ENCODE data around the gene AAK1. TPM values are rescaled to one million over a fixed set of nuclear protein-coding genes. Genes with fewer than 3 reads are reported as not detected.
A peak's percentile ranks its signal among the peaks of the same experiment; 100 is the strongest.

The AAK1 gene
- total and polyA plus RNA-seq, 2 of the 13 experiments (the other 11 are each of a cell fraction or from before 2014, with no cell fraction given) = 9.8 to 10.3 TPM

GRCh38 chr2:69544951-69545350, 98.6 kb downstream of the AAK1 start:
- H3K27ac ChIP-seq (ENCODE audit: extremely low read length, insufficient read depth, low read length) = no peak overlapping the region
- WGBS (ENCODE audit: low lambda C conversion rate) = 98% methylated on average over 1 of the region's 1 CpG
- no peaks in the 10 kb centered on the region for H4K20me1 ChIP-seq (ENCODE audit: insufficient read depth, low read length)
- CTCF ChIA-PET (ENCODE audit: low intra/inter-chr PET ratio, low total read pairs) = no interaction called here
- intact Hi-C loops (cut with micrococcal nuclease; ENCODE audit: unreplicated experiment) = no loop called here
- DNase-seq (ENCODE audit: low spot score) (no peak), FAIRE-seq (no peak), ATAC-seq (no peak)
- no peak overlapping the region for H3K9ac ChIP-seq (ENCODE audit: insufficient read depth, low read depth, low read length)
- no TSS peak for BruUV-seq (replicated peaks)
- peaks cover 0 to 9% of the 10 kb centered on the region in 2 experiments; a peak in 2 of 5 replicates for H3K36me3 ChIP-seq (replicated peaks in 1 of 2; ENCODE audit: control insufficient read depth in 1 of 2, insufficient read depth in 2 of 2, low read length in 2 of 2)
- H3K4me3 ChIP-seq (replicated peaks in 1 of 3; ENCODE audit: insufficient read depth in 1 of 3, low read depth in 2 of 3, low read length in 3 of 3) = no peak overlapping the region
- no peak overlapping the region for H2AFZ ChIP-seq (ENCODE audit: low read length)
- H3K4me2 ChIP-seq (ENCODE audit: low read depth, low read length) = no peak overlapping the region
- no peaks in the 10 kb centered on the region for H3K4me1 ChIP-seq (ENCODE audit: insufficient read depth, low read length)
- POLR2A ChIA-PET = no interaction called here
- no peaks in the 10 kb centered on the region for H3K27me3 ChIP-seq (ENCODE audit: control insufficient read depth in 1 of 2, insufficient read depth in 2 of 2, low read length in 2 of 2)
- H3K79me2 ChIP-seq (ENCODE audit: insufficient read depth, low read length) = no peaks in the 10 kb centered on the region
- peaks cover 8% of the 10 kb centered on the region; the same call in 1 of the 2 replicates for H3K9me3 ChIP-seq (ENCODE audit: low read length)
- no peak for TF ChIP-seq SRSF4 (IDR thresholded peaks at IDR 0.05; ENCODE audit: low read depth, low read length, poor library complexity, severe bottlenecking)
- in situ Hi-C loops (cut with HindIII; ENCODE audit: extremely low pct_ligation_motif_present, low pct_unique_long_range_greater_than_20kb) = no loop called here

- ChIA-PET POLR2A (interaction anchor here (1.3 kb wide), 1 partner anchor 102 kb away, joined by 6 read pairs; the partner anchor contains the start of gene NFU1), CTCF (ENCODE audit: low intra/inter-chr PET ratio, low total read pairs) (no interaction called here)
- Histone ChIP-seq H3K79me2 (ENCODE audit: insufficient read depth, low read length) (no peaks in the 10 kb centered on the region), H2AFZ (ENCODE audit: low read length) (no peak overlapping the region), H3K4me1 (ENCODE audit: insufficient read depth, low read length) (peaks cover 21% of the 10 kb centered on the region), H3K27ac (ENCODE audit: extremely low read length, insufficient read depth, low read length) (peak overlapping the region; percentile 69), H3K9me3 (ENCODE audit: low read length) (no peaks in the 10 kb centered on the region), H3K36me3 (replicated peaks in 1 of 2; ENCODE audit: control insufficient read depth in 1 of 2, insufficient read depth in 2 of 2, low read length in 2 of 2) (peaks cover 2 to 9% of the 10 kb centered on the region in 2 experiments; a peak in 4 of 5 replicates), H3K27me3 (ENCODE audit: control insufficient read depth in 1 of 2, insufficient read depth in 2 of 2, low read length in 2 of 2) (no peaks in the 10 kb centered on the region), H3K4me2 (ENCODE audit: low read depth, low read length) (peak overlapping the region; percentile 78), H3K4me3 (replicated peaks in 1 of 3; ENCODE audit: insufficient read depth in 1 of 3, low read depth in 2 of 3, low read length in 3 of 3) (no peak overlapping the region), H3K9ac (ENCODE audit: insufficient read depth, low read depth, low read length) (no peak overlapping the region), H4K20me1 (ENCODE audit: insufficient read depth, low read length) (no peaks in the 10 kb centered on the region)
- no peak for DNase-seq (ENCODE audit: low spot score)
- peak; percentile 82 for ATAC-seq
- FAIRE-seq = no peak
- no TSS peak for BruUV-seq (replicated peaks)
- in situ Hi-C loops (cut with HindIII; ENCODE audit: extremely low pct_ligation_motif_present, low pct_unique_long_range_greater_than_20kb) (no loop called here), intact Hi-C loops (cut with micrococcal nuclease; ENCODE audit: unreplicated experiment) (no loop called here)
- TF ChIP-seq FOXC1 (CRISPR knock-in tag; IDR thresholded peaks at IDR 0.05; ENCODE audit: borderline replicate concordance) = no peak
- TF ChIP-seq KAT2B (IDR thresholded peaks at IDR 0.05; ENCODE audit: borderline replicate concordance, low read depth, low read length) = no peak
- TF ChIP-seq TBX2 (CRISPR knock-in tag; IDR thresholded peaks at IDR 0.05; ENCODE audit: borderline replicate concordance) = peak; percentile 5; the same call in 1 of the 2 replicates
- peak in 1 of 2 experiments; percentile 2; a peak in 1 of 4 replicates for TF ChIP-seq HMGXB4 (CRISPR knock-in tag; IDR thresholded peaks at IDR 0.05; ENCODE audit: borderline replicate concordance in 1 of 2, low read depth in 1 of 2)
- TF ChIP-seq ZSCAN22 (CRISPR knock-in tag; IDR thresholded peaks at IDR 0.05) = no peak
- TF ChIP-seq SP140L (CRISPR knock-in tag; IDR thresholded peaks at IDR 0.05; ENCODE audit: borderline replicate concordance) = no peak
- no peak for TF ChIP-seq ZFAT (CRISPR knock-in tag; conservative IDR thresholded peaks at IDR 0.05)
- TF ChIP-seq ZKSCAN1 (IDR thresholded peaks at IDR 0.05; ENCODE audit: low read length) = 0 out of 2 replicates have a peak, but pooled peaks have one; percentile 1
- no peak for TF ChIP-seq MYNN (CRISPR knock-in tag; IDR thresholded peaks at IDR 0.05; ENCODE audit: low read depth)
- TF ChIP-seq MEIS2 (CRISPR knock-in tag; IDR thresholded peaks at IDR 0.05) = no peak
- no peak for TF ChIP-seq ZMYM2 (CRISPR knock-in tag; IDR thresholded peaks at IDR 0.05)
- TF ChIP-seq CHD4 (IDR thresholded peaks at IDR 0.05; ENCODE audit: borderline replicate concordance, low read length) = no peak
- no peak for TF ChIP-seq RXRA (CRISPR knock-in tag; IDR thresholded peaks at IDR 0.05)
- TF ChIP-seq MLX (CRISPR knock-in tag; IDR thresholded peaks at IDR 0.05) = no peak
- peak; percentile 18; the same call in 1 of the 2 replicates for TF ChIP-seq ZNF605 (CRISPR knock-in tag; IDR thresholded peaks at IDR 0.05)
- TF ChIP-seq PBX2 (CRISPR knock-in tag; IDR thresholded peaks at IDR 0.05) = no peak
Measured at GRCh38 chr2:69539549-69539908, 104.0 kb downstream of the AAK1 start.
